ENCODE data around the gene PRIM2. TPM values are rescaled to one million over a fixed set of nuclear protein-coding genes. Genes with fewer than 3 reads are reported as not detected.
"Not testable (repeated sequence)": the region's sequence is repeated elsewhere in the genome, so short reads cannot be mapped to it uniquely, and the experiment has no call there.

PRIM2 gene
- total RNA-seq, 1 experiment from 2014 or later, result 30.7 TPM

DNA sequence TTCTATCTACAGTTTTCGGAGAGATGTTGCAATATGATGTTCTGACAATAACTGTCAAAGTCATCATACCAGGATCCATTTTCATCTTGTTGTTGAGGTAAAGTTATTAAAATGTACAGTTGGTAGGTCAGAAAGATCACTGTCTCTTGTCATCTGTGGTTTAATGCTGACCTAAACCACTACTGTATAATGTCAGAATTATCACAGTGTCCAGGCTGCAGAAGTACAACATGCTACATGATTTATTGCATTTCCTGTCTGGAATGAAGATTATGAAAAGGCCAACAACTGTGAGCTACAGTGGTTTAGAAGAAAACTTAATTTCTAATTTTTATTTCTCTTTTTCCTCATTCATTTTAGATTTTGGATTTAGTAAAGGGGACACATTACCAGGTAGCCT lies 314.3 kb downstream of the PRIM2 start:
- intact Hi-C loops (cut with micrococcal nuclease; ENCODE audit: unreplicated experiment); BruUV-seq (replicated peaks); in situ Hi-C loops (cut with HindIII; ENCODE audit: low pct_unique_long_range_greater_than_20kb, low sequenced_read_pairs); POLR2A ChIA-PET; CTCF ChIA-PET; H3K36me3 ChIP-seq (ENCODE audit: control insufficient read depth, insufficient read depth, low read length); H3K4me1 ChIP-seq (ENCODE audit: control insufficient read depth, insufficient read depth, low read length); H3K9me3 ChIP-seq (ENCODE audit: control insufficient read depth, insufficient read depth, low read depth, low read length); H3K4me3 ChIP-seq (ENCODE audit: low read depth in 2 of 2, low read length in 2 of 2); H3K27ac ChIP-seq (ENCODE audit: low read length); H3K27me3 ChIP-seq (ENCODE audit: control insufficient read depth, insufficient read depth, low read length); ATAC-seq; DNase-seq (ENCODE audit: low read depth, low spot score): not testable (repeated sequence)

- H3K27ac ChIP-seq (ENCODE audit: low read length); H3K4me3 ChIP-seq (ENCODE audit: low read depth in 2 of 2, low read length in 2 of 2); POLR2A ChIA-PET; H3K4me1 ChIP-seq (ENCODE audit: control insufficient read depth, insufficient read depth, low read length); H3K36me3 ChIP-seq (ENCODE audit: control insufficient read depth, insufficient read depth, low read length); ATAC-seq; CTCF ChIA-PET; DNase-seq (ENCODE audit: low read depth, low spot score); BruUV-seq (replicated peaks); H3K9me3 ChIP-seq (ENCODE audit: control insufficient read depth, insufficient read depth, low read depth, low read length); intact Hi-C loops (cut with micrococcal nuclease; ENCODE audit: unreplicated experiment); in situ Hi-C loops (cut with HindIII; ENCODE audit: low pct_unique_long_range_greater_than_20kb, low sequenced_read_pairs); H3K27me3 ChIP-seq (ENCODE audit: control insufficient read depth, insufficient read depth, low read length): not testable (repeated sequence)
Observed at GRCh38 chr6:57658526-57658925, 341.1 kb downstream of the PRIM2 start.

DNA sequence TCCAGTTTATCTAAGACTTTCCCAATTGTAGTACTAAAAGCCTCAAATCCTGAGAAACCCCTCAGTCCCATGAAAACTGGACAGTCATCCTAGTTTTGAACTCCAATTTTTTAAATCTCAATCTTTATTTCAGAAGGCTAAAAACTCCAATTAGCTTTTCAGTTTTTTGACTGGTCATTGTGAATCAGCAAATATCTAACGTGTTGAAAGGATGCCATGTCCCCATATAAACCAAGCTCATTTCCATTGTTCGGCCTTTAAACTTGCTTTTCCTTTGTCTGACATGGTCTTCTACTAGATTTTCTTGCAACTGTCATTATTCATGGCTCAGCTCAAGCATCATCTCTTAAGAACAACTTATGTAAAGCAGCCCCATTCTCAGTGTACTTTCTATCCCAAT lies 342.4 kb downstream of the PRIM2 start:
- not testable (repeated sequence) for DNase-seq (ENCODE audit: low read depth, low spot score); BruUV-seq (replicated peaks)

GRCh38 chr6:57660940-57661339 lies 343.5 kb downstream of the PRIM2 start:
- DNase-seq (ENCODE audit: low read depth, low spot score); intact Hi-C loops (cut with micrococcal nuclease; ENCODE audit: unreplicated experiment); H3K9me3 ChIP-seq (ENCODE audit: control insufficient read depth, insufficient read depth, low read depth, low read length); BruUV-seq (replicated peaks); CTCF ChIA-PET; in situ Hi-C loops (cut with HindIII; ENCODE audit: low pct_unique_long_range_greater_than_20kb, low sequenced_read_pairs); H3K27me3 ChIP-seq (ENCODE audit: control insufficient read depth, insufficient read depth, low read length); H3K27ac ChIP-seq (ENCODE audit: low read length); H3K36me3 ChIP-seq (ENCODE audit: control insufficient read depth, insufficient read depth, low read length); ATAC-seq; POLR2A ChIA-PET; H3K4me3 ChIP-seq (ENCODE audit: low read depth in 2 of 2, low read length in 2 of 2); H3K4me1 ChIP-seq (ENCODE audit: control insufficient read depth, insufficient read depth, low read length): not testable (repeated sequence)

More for the DNA sequence above, 342.4 kb downstream of the PRIM2 start:
- H3K36me3 ChIP-seq (ENCODE audit: control insufficient read depth, insufficient read depth, low read length); CTCF ChIA-PET; H3K4me3 ChIP-seq (ENCODE audit: low read depth in 2 of 2, low read length in 2 of 2); in situ Hi-C loops (cut with HindIII; ENCODE audit: low pct_unique_long_range_greater_than_20kb, low sequenced_read_pairs); H3K27ac ChIP-seq (ENCODE audit: low read length); H3K9me3 ChIP-seq (ENCODE audit: control insufficient read depth, insufficient read depth, low read depth, low read length); ATAC-seq; POLR2A ChIA-PET; H3K27me3 ChIP-seq (ENCODE audit: control insufficient read depth, insufficient read depth, low read length); intact Hi-C loops (cut with micrococcal nuclease; ENCODE audit: unreplicated experiment); H3K4me1 ChIP-seq (ENCODE audit: control insufficient read depth, insufficient read depth, low read length): not testable (repeated sequence)

- POLR2A ChIA-PET; H3K9me3 ChIP-seq (ENCODE audit: control insufficient read depth, insufficient read depth, low read depth, low read length); ATAC-seq; H3K4me3 ChIP-seq (ENCODE audit: low read depth in 2 of 2, low read length in 2 of 2); H3K27ac ChIP-seq (ENCODE audit: low read length); intact Hi-C loops (cut with micrococcal nuclease; ENCODE audit: unreplicated experiment); H3K36me3 ChIP-seq (ENCODE audit: control insufficient read depth, insufficient read depth, low read length); H3K4me1 ChIP-seq (ENCODE audit: control insufficient read depth, insufficient read depth, low read length); H3K27me3 ChIP-seq (ENCODE audit: control insufficient read depth, insufficient read depth, low read length); in situ Hi-C loops (cut with HindIII; ENCODE audit: low pct_unique_long_range_greater_than_20kb, low sequenced_read_pairs); CTCF ChIA-PET; DNase-seq (ENCODE audit: low read depth, low spot score); BruUV-seq (replicated peaks): not testable (repeated sequence)
Observed at GRCh38 chr6:57668108-57668507, 350.7 kb downstream of the PRIM2 start.

GRCh38 chr6:57671237-57671636 lies 353.8 kb downstream of the PRIM2 start:
- ATAC-seq; H3K27ac ChIP-seq (ENCODE audit: low read length); H3K4me1 ChIP-seq (ENCODE audit: control insufficient read depth, insufficient read depth, low read length); intact Hi-C loops (cut with micrococcal nuclease; ENCODE audit: unreplicated experiment); in situ Hi-C loops (cut with HindIII; ENCODE audit: low pct_unique_long_range_greater_than_20kb, low sequenced_read_pairs); DNase-seq (ENCODE audit: low read depth, low spot score); H3K27me3 ChIP-seq (ENCODE audit: control insufficient read depth, insufficient read depth, low read length); BruUV-seq (replicated peaks); H3K36me3 ChIP-seq (ENCODE audit: control insufficient read depth, insufficient read depth, low read length); CTCF ChIA-PET; H3K9me3 ChIP-seq (ENCODE audit: control insufficient read depth, insufficient read depth, low read depth, low read length); H3K4me3 ChIP-seq (ENCODE audit: low read depth in 2 of 2, low read length in 2 of 2); POLR2A ChIA-PET: not testable (repeated sequence)

Measured in Panc1 (cell line).